K562 (cell line): ENCODE results near the gene TRMT1. TPM values are rescaled to one million over a fixed set of nuclear protein-coding genes. Genes with fewer than 3 reads are reported as not detected.
A peak's percentile ranks its signal among the peaks of the same experiment; 100 is the strongest.

Source experiments
- ATF3 ChIP-seq, 2 experiments: fragments of 450-650 bp in 1 of 2; sonication (generic) in 1 of 2; formaldehyde crosslinking in 1 of 2; IDR thresholded peaks in 1 of 2; conservative IDR thresholded peaks in 1 of 2; 2 replicates each; pipeline versions ENCODE4 v1.6.1 to v1.8.1; 2016 to 2023; ENCODE audit warnings: mild to moderate bottlenecking in 2 of 2, moderate library complexity in 2 of 2, inconsistent platforms in 1 of 2, missing genetic modification reagents in 1 of 2
- BRD4 ChIP-seq: fragments of 200-600 bp; sonication (generic); IDR thresholded peaks from 2 replicates; pipeline ENCODE4 v1.6.1; 2017; ENCODE audit warnings: inconsistent platforms
- HOMEZ ChIP-seq: fragments of 250-450 bp; sonication (Bioruptor Pico); IDR thresholded peaks from 2 replicates; pipeline ENCODE4 v1.4.0; 2020; ENCODE audit warnings: mild to moderate bottlenecking, moderate library complexity
- ILF3 ChIP-seq: fragments of 450-650 bp; IDR thresholded peaks from 2 replicates; pipeline ENCODE4 v1.6.1; 2018; ENCODE audit warnings: antibody characterized with exemption, mild to moderate bottlenecking, moderate library complexity, borderline replicate concordance
- IRF9 ChIP-seq: fragments of 450-650 bp; IDR thresholded peaks from 2 replicates; pipeline ENCODE4 v1.6.1; 2016; ENCODE audit warnings: missing biosample characterization, missing genetic modification characterization
- MECOM ChIP-seq: fragments of 250-450 bp; sonication (Bioruptor Pico); IDR thresholded peaks from 2 replicates; pipeline ENCODE4 v1.8.0; 2022; ENCODE audit warnings: inconsistent platforms
- MYC ChIP-seq, 2 experiments: fragments of 250-450 bp in 1 of 2; sonication (Bioruptor Pico) in 1 of 2; IDR thresholded peaks; 2 replicates each; pipeline versions ENCODE4 v1.5.1 to v1.6.1; 2012 to 2021; ENCODE audit warnings: low read depth in 2 of 2, borderline replicate concordance in 1 of 2, improper control_type of control experiment in 1 of 2, low read length in 1 of 2, mild to moderate bottlenecking in 1 of 2, moderate library complexity in 1 of 2
- NBN ChIP-seq: fragments of 450-650 bp; IDR thresholded peaks from 2 replicates; pipeline ENCODE4 v1.6.1; 2016; ENCODE audit warnings: low read depth, mild to moderate bottlenecking
- PHF21A ChIP-seq: fragments of 450-650 bp; IDR thresholded peaks from 2 replicates; pipeline ENCODE4 v1.6.1; 2017; ENCODE audit warnings: low read depth, borderline replicate concordance
- PRMT5 ChIP-seq: sonication (generic); formaldehyde crosslinking; IDR thresholded peaks from 2 replicates; pipeline ENCODE4 v1.5.0; 2020; ENCODE audit warnings: missing genetic modification reagents
- PTTG1 ChIP-seq: fragments of 450-650 bp; IDR thresholded peaks from 2 replicates; pipeline ENCODE4 v1.6.1; 2016; ENCODE audit warnings: low read depth, mild to moderate bottlenecking, missing genetic modification characterization, missing compliant biosample characterization
- SMAD2 ChIP-seq: fragments of 150-350 bp; IDR thresholded peaks from 2 replicates; pipeline ENCODE4 v1.6.1; 2014; ENCODE audit warnings: low read depth, mild to moderate bottlenecking, low read length
- SRSF3 ChIP-seq: fragments of 200-400 bp; formaldehyde crosslinking; IDR thresholded peaks from 2 replicates; pipeline ENCODE4 v1.6.1; 2016; ENCODE audit warnings: mild to moderate bottlenecking, low read length, moderate library complexity; ENCODE audit not compliant: insufficient read depth
- TBP ChIP-seq: optimal IDR thresholded peaks from 2 replicates; pipeline ENCODE3; 2011; ENCODE audit warnings: low read depth, low read length, improper control_type of control experiment
- WHSC1 ChIP-seq: IDR thresholded peaks from one replicate; pipeline ENCODE4 v1.6.1; 2012; ENCODE audit warnings: low read length, control low read depth, inconsistent platforms
- ZBTB34 ChIP-seq: fragments of 250-450 bp; sonication (Bioruptor Pico); IDR thresholded peaks from 2 replicates; pipeline ENCODE4 v1.8.0; 2021; ENCODE audit warnings: mild to moderate bottlenecking, moderate library complexity
- ZNF263 ChIP-seq: sonication (generic); formaldehyde crosslinking; IDR thresholded peaks from 2 replicates; pipeline ENCODE4 v1.8.0; 2022; ENCODE audit warnings: mild to moderate bottlenecking, missing genetic modification reagents, borderline replicate concordance
- ZNF274 ChIP-seq: IDR thresholded peaks from 2 replicates; pipeline ENCODE4 v1.6.1; 2011; ENCODE audit warnings: low read depth, mild to moderate bottlenecking, low read length, moderate library complexity, borderline replicate concordance
- polyA plus RNA-seq, 8 experiments: library from polyadenylated mRNA; depleted of rRNA in 4 of 8; stranded (reverse) in 5 of 8; unstranded in 3 of 8; fragments of >200 nt; fragmentation: Nextera tagmentation in 2 of 8; fragmentation: Illumina TruSeq in 1 of 8; extraction: Ambion mirVana in 2 of 8; extraction: Trizol in 1 of 8; gene quantifications; 2 replicates each; pipeline versions ENCODE4 v1.2.1 to v1.2.3, GENCODE V29; 2011 to 2014; ENCODE audit warnings: inconsistent platforms in 1 of 8, missing spikeins in 1 of 8
- total RNA-seq, 7 experiments: library from RNA; depleted of rRNA in 6 of 7; stranded (reverse); fragments of >200 nt in 6 of 7; fragmentation: Illumina TruSeq in 2 of 7; extraction: Trizol in 2 of 7; gene quantifications; 2 replicates each; pipeline versions ENCODE4 v1.2.1 to v1.2.3, GENCODE V29; 2011 to 2021; ENCODE audit warnings: low replicate concordance in 1 of 7

TRMT1 gene
- total and polyA plus RNA-seq, 9 of the 15 experiments (the other 6 are each of a cell fraction or from before 2014, with no cell fraction given), result 5.8 to 158 (median 54.3) TPM

GRCh38 chr19:13102666-13103580 lies 13.6 kb downstream of the TRMT1 start, which contains the start of gene LYL1 (continued):
- peak; percentile 87 for TF ChIP-seq BRD4
- no peak for TF ChIP-seq ZBTB34 (CRISPR knock-in tag)
- TF ChIP-seq SMAD2, result no peak
- TF ChIP-seq ILF3, result peak; percentile 97
- TF ChIP-seq PRMT5 (CRISPR knock-in tag), result no peak
- peak; percentile 90 for TF ChIP-seq PHF21A
- peak; percentile 34; the same call in 1 of the 2 replicates for TF ChIP-seq PTTG1
- TF ChIP-seq TBP, result peak; percentile 78
- peak; percentile 45 for TF ChIP-seq NBN
- peak; percentile 83; the same call in 1 of the 2 replicates for TF ChIP-seq ZNF274
- peak; percentile 25; the same call in 1 of the 2 replicates for TF ChIP-seq HOMEZ (CRISPR knock-in tag)
- TF ChIP-seq WHSC1, result no peak
- peak; percentile 81 for TF ChIP-seq MYC (IDR thresholded peaks at IDR 0.05; ENCODE audit: low read depth, low read length)
- no peak for TF ChIP-seq MYC (CRISPR knock-in tag; IDR thresholded peaks at IDR 0.05; ENCODE audit: borderline replicate concordance, low read depth)
- peak; percentile 89 for TF ChIP-seq ZNF263 (CRISPR knock-in tag)
- TF ChIP-seq MECOM (CRISPR knock-in tag), result peak; percentile 45; the same call in 1 of the 2 replicates
- TF ChIP-seq SRSF3, result no peak
- TF ChIP-seq ATF3 (IDR thresholded peaks at IDR 0.05), result no peak
- no peak for TF ChIP-seq ATF3 (CRISPR knock-in tag; conservative IDR thresholded peaks at IDR 0.05)
- peak; percentile 23; the same call in 1 of the 2 replicates for TF ChIP-seq IRF9 (tag)
